Measurements from ENCODE around the gene BBC3. TPM values are rescaled to one million over a fixed set of nuclear protein-coding genes. Genes with fewer than 3 reads are reported as not detected.
"Not testable (repeated sequence)": the region's sequence is repeated elsewhere in the genome, so short reads cannot be mapped to it uniquely, and the experiment has no call there.

The BBC3 gene
- total RNA-seq, 2 experiments from 2014 or later, result 8.1 to 12.0 TPM

DNA sequence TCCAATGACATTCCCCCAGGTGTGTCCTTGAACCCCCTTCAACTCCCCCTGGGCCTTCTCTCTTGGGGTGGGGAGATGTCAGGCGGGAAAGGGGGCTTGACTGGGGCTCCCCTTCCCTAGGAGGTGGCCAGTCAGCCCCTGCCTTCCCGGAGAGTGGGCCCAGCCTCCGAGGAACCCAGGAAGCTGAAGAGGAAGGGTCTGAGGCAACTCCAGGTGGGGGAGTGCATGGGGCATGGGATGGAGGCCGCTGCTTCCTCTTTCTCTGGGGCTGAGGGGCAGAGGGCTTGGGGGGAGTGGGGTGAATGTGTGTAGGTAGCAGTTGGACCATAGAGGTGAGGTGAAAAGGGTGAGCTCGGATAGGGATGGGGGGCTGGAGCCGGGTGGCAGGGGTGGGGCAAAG is 41.0 kb upstream of the BBC3 start:
- intact Hi-C loops (cut with DNase I, micrococcal nuclease), result loop anchor here in 1 of 2 experiments (5.0 kb wide), 3 partner anchors 925 to 1815 kb away; partner anchors contain the start of genes PPP5C and SNRNP70

DNA sequence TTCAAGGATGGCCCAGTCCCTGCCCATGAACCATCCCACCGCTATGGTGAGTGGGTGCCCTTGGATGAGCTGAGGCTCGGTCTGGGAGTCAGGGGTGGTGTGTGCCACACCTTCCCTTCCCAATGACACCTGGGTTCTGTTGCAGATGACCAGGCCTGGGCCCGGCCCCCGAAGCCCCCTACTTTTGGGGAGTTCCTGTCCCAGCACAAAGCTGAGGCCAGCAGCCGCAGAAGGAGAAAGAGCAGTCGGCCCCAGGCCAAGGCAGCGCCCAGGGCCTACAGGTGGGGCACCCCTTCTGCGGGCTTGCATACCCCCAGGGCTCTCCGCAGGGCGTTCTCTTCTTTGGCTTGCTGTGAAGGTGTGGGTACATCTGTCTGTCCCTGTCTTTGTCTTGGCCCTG is 39.4 kb upstream of the BBC3 start:
- DNase-seq, result no peak
- H3K27me3 Mint-ChIP-seq, result no peaks in the 10 kb centered on the region
- ChIA-PET CTCF (no interaction called here), POLR2A (interaction anchor here (1.0 kb wide), 1 partner anchor 351 kb away, joined by 3 read pairs; no protein-coding TSS in a partner anchor)
- no peak overlapping the region for H3K4me3 Mint-ChIP-seq
- H3K4me1 Mint-ChIP-seq, result peaks cover 12% of the 10 kb centered on the region
- intact Hi-C loops (cut with DNase I, micrococcal nuclease), result loop anchor here in 1 of 2 experiments (5.0 kb wide), 3 partner anchors 923 to 1817 kb away; partner anchors contain the start of genes PPP5C and SNRNP70
- H3K9me3 Mint-ChIP-seq (ENCODE audit: low read depth), result no peaks in the 10 kb centered on the region
- H3K36me3 Mint-ChIP-seq (ENCODE audit: low read depth), result peaks cover 32% of the 10 kb centered on the region
- ATAC-seq, result no peak
- H3K27ac Mint-ChIP-seq, result no peak overlapping the region

More for the DNA sequence above, 41.0 kb upstream of the BBC3 start:
- ATAC-seq (no peak), DNase-seq (no peak)
- Mint-ChIP-seq H3K4me1 (peaks cover 20% of the 10 kb centered on the region), H3K4me3 (no peak overlapping the region), H3K9me3 (ENCODE audit: low read depth) (no peaks in the 10 kb centered on the region), H3K27me3 (no peaks in the 10 kb centered on the region), H3K36me3 (ENCODE audit: low read depth) (peaks cover 29% of the 10 kb centered on the region), H3K27ac (no peak overlapping the region)
- POLR2A ChIA-PET, result no interaction called here
- CTCF ChIA-PET, result interaction anchor here (0.7 to 1.7 kb wide), 4 partner anchors 13 to 46 kb away, joined by 3 to 5 read pairs (median 4); partner anchors contain the start of gene CCDC9

DNA sequence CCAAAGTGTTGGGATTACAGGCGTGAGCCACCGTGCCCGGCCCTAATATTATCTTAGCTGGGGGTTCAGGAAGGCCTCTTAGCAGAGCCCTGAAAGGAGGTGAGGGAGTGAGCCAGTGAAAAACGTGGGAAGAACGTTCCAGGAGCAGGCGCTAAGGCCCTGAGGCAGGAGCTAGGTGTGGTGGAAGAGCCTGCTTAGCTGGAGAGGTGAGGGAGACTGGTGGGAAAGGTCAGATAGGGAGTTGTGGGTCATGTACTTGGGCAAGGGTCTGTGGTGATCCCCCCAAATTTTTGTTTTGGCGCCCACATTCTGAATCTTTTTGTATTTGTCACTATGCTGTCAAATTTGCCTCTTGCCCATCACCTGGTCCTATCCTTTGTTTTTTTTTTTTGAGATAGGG is 38.6 kb upstream of the BBC3 start:
- Mint-ChIP-seq H3K27me3 (no peaks in the 10 kb centered on the region), H3K4me1 (peaks cover 10% of the 10 kb centered on the region), H3K36me3 (ENCODE audit: low read depth) (peaks cover 34% of the 10 kb centered on the region), H3K4me3 (no peak overlapping the region), H3K9me3 (ENCODE audit: low read depth) (no peaks in the 10 kb centered on the region), H3K27ac (no peak overlapping the region)
- ChIA-PET POLR2A (interaction anchor here (1.0 kb wide), 1 partner anchor 350 kb away, joined by 3 read pairs; no protein-coding TSS in a partner anchor), CTCF (no interaction called here)
- intact Hi-C loops (cut with DNase I, micrococcal nuclease), result no loop called here
- DNase-seq (no peak), ATAC-seq (no peak)

DNA sequence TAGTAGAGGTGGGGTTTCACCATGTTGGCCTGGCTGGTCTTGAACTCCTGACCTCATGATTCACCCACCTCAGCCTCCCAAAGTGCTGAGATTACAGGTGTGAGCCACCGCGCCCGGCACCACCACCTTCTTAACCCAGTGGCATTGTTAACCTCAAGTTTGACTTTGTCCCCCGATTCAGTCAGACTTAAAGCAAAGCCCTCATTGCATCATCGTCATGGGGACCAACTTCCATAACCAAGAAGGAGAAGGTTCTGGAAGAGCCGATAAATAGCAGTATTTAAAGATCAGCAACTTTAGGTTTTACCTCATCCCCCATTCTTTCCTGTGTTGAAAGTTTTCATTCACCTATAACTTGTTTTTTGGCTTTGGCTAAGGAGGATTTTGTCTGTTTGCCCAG is 37.0 kb upstream of the BBC3 start:
- Mint-ChIP-seq H3K4me1 (peaks cover 9% of the 10 kb centered on the region), H3K36me3 (ENCODE audit: low read depth) (peaks cover 39% of the 10 kb centered on the region), H3K9me3 (ENCODE audit: low read depth) (no peaks in the 10 kb centered on the region), H3K4me3 (no peak overlapping the region), H3K27me3 (no peaks in the 10 kb centered on the region), H3K27ac (no peak overlapping the region)
- POLR2A ChIA-PET, result interaction anchor here (0.6 kb wide), 1 partner anchor 81 kb away, joined by 3 read pairs; the partner anchor contains the start of gene DHX34
- DNase-seq (no peak), ATAC-seq (no peak)
- CTCF ChIA-PET, result interaction anchor here (0.7 kb wide), 1 partner anchor 160 kb away, joined by 3 read pairs; no protein-coding TSS in a partner anchor
- intact Hi-C loops (cut with DNase I, micrococcal nuclease), result no loop called here

DNA sequence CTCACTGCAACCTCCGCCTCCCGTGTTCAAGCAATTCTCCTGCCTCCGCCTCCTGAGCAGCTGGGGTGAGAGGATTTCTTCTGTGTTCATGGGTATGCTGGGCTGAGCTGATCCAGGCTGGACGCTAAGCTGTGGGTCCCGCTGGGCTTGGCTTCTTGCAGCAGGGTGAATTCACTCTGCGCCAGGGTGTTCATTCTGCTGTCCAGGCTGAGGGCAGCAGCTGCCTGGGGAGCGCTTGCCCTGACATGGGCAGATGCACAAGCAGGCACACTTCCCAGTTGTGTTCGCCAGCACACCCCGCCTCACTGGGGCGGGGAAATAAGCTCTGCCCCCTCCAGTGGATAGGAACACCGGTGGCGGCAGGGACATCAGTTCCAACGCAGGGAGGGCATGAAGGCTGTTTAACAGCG is 36.4 kb upstream of the BBC3 start:
- Mint-ChIP-seq H3K4me1 (peaks cover 3% of the 10 kb centered on the region), H3K27me3 (no peaks in the 10 kb centered on the region), H3K36me3 (ENCODE audit: low read depth) (peaks cover 41% of the 10 kb centered on the region), H3K27ac (no peak overlapping the region), H3K9me3 (ENCODE audit: low read depth) (no peaks in the 10 kb centered on the region), H3K4me3 (no peak overlapping the region)
- ChIA-PET CTCF (no interaction called here), POLR2A (no interaction called here)
- DNase-seq (no peak), ATAC-seq (no peak)
- intact Hi-C loops (cut with DNase I, micrococcal nuclease), result no loop called here

DNA sequence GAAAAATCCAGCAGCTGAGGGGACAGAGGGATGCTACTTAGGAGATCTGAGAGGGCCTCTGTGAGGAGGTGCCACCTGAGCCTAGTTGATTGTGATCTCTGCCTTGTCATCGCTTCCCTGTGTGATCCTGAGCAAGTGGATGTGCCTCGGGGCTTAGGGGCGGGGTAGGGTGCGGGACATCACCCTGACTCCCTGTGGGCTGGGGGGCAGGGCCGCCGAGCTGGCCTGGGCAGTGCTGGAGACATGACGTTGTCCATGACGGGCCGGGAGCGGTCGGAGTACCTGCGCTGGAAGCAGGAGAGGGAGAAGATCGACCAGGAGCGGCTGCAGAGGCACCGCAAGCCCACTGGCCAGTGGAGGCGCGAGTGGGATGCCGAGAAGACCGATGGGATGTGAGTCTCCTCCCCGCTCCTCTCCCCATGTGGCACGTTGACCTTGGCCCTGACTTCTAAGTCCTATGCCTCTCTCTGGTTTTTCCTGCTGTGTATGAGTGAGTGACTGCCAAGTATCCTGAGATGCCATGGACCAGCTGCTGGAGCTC is 35.5 kb upstream of the BBC3 start:
- ATAC-seq, result no peak
- H3K36me3 Mint-ChIP-seq (ENCODE audit: low read depth), result peaks cover 42% of the 10 kb centered on the region
- H3K27ac Mint-ChIP-seq, result peak overlapping the region; percentile 8
- H3K27me3 Mint-ChIP-seq, result no peaks in the 10 kb centered on the region
- H3K4me3 Mint-ChIP-seq, result no peak overlapping the region
- DNase-seq, result no peak
- no peaks in the 10 kb centered on the region for H3K9me3 Mint-ChIP-seq (ENCODE audit: low read depth)
- CTCF ChIA-PET, result no interaction called here
- H3K4me1 Mint-ChIP-seq, result no peaks in the 10 kb centered on the region
- POLR2A ChIA-PET, result interaction anchor here (0.9 kb wide), 1 partner anchor 9 kb away, joined by 3 read pairs; no protein-coding TSS in a partner anchor
- intact Hi-C loops (cut with DNase I, micrococcal nuclease), result no loop called here

DNA sequence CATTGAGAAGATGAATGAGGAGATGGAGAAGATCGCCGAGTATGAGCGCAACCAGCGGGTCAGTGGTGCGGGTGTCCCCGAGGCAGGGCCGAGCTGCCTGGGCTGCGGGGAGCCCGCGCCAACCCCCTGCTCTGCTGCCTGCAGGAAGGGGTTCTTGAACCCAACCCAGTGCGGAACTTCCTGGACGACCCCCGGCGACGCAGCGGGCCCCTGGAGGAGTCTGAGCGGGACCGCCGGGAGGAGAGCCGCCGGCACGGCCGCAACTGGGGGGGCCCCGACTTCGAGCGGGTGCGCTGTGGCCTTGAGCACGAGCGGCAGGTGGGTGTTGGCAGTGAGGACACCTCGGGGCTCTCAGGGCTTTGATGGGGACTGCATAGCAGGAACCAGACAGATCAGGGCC is 33.6 kb upstream of the BBC3 start:
- no peak for ATAC-seq
- POLR2A ChIA-PET, result no interaction called here

DNA sequence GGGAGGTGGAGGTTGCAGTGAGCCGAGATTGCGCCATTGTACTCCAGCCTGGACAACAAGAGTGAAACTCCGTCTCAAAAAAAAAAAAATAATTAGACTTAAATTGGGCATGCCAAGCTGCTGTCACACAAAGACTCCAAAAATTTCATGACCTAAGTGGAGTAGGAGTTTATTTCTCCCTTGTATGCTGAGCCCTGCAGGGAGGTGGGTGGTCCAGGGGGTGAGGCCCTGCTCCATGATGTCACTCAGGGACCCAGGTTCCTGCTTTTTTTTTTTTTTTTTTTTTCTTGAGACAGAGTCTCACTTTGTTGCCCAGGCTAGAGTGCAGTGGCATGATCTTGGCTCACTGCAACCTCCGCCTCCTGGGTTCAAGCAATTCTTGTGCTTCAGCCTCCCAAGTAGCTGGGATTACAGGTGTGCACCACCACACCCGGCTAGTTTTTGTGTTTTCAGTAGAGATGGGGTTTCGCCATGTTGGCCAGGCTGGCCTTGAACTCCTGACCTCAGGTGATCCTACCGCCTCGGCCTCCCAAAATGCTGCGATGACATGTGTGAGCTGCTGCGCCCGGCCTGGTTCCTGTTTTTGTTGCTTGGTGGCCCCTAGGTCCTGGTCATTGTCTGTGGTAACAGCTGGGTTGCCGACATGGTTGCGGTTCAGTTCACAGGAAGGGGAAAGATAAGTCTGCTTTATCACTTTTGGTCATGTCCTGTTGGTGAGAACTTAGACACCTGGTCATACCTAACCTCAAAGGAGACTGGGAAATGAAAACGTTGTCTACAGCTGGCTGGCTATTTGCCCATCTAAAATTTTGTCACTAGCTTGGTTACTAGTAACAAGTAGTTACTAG is 31.2 kb upstream of the BBC3 start:
- intact Hi-C loops (cut with DNase I, micrococcal nuclease); H3K27ac Mint-ChIP-seq; H3K4me3 Mint-ChIP-seq; H3K9me3 Mint-ChIP-seq (ENCODE audit: low read depth); H3K27me3 Mint-ChIP-seq; DNase-seq; ATAC-seq: not testable (repeated sequence)
- Mint-ChIP-seq H3K4me1 (peaks cover 27% of the 10 kb centered on the region), H3K36me3 (ENCODE audit: low read depth) (peaks cover 61% of the 10 kb centered on the region)
- CTCF ChIA-PET, result interaction anchor here (0.6 to 1.1 kb wide), 2 partner anchors 14 to 112 kb away, joined by 3 read pairs; no protein-coding TSS in a partner anchor
- POLR2A ChIA-PET, result interaction anchor here (0.6 kb wide), 1 partner anchor 250 kb away, joined by 3 read pairs; no protein-coding TSS in a partner anchor

More for the DNA sequence above, 33.6 kb upstream of the BBC3 start:
- Mint-ChIP-seq H3K4me1 (peaks cover 2% of the 10 kb centered on the region), H3K27ac (no peak overlapping the region), H3K4me3 (no peak overlapping the region), H3K9me3 (ENCODE audit: low read depth) (no peaks in the 10 kb centered on the region), H3K36me3 (ENCODE audit: low read depth) (peaks cover 47% of the 10 kb centered on the region), H3K27me3 (no peaks in the 10 kb centered on the region)
- CTCF ChIA-PET, result interaction anchor here (1.1 kb wide), 1 partner anchor 14 kb away, joined by 4 read pairs; no protein-coding TSS in a partner anchor
- intact Hi-C loops (cut with DNase I, micrococcal nuclease), result no loop called here
- no peak for DNase-seq

DNA sequence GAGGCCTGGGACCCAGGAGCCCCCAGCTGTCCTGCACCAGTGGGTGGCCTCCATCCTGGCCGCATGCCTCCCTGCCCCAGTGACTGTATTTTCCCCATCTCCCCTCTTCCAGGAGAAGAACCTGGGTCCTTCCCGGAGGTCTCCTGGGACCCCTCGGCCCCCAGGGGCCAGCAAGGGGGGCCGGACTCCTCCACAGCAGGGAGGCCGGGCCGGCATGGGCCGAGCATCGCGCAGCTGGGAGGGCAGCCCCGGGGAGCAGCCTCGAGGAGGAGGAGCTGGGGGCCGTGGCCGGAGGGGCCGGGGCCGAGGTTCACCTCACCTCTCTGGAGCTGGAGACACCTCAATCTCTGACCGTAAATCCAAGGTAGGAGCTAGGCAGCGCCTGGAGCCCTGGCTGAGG is 29.5 kb upstream of the BBC3 start:
- ATAC-seq (no peak), DNase-seq (no peak)
- Mint-ChIP-seq H3K27me3 (no peaks in the 10 kb centered on the region), H3K9me3 (ENCODE audit: low read depth) (no peaks in the 10 kb centered on the region), H3K4me1 (peaks cover 31% of the 10 kb centered on the region), H3K36me3 (ENCODE audit: low read depth) (peaks cover 51% of the 10 kb centered on the region), H3K27ac (no peak overlapping the region), H3K4me3 (no peak overlapping the region)
- intact Hi-C loops (cut with DNase I, micrococcal nuclease), result no loop called here
- ChIA-PET POLR2A (no interaction called here), CTCF (interaction anchor here (0.5 to 2.2 kb wide), 4 partner anchors 16 to 168 kb away, joined by 3 to 7 read pairs (median 3); no protein-coding TSS in a partner anchor)

DNA sequence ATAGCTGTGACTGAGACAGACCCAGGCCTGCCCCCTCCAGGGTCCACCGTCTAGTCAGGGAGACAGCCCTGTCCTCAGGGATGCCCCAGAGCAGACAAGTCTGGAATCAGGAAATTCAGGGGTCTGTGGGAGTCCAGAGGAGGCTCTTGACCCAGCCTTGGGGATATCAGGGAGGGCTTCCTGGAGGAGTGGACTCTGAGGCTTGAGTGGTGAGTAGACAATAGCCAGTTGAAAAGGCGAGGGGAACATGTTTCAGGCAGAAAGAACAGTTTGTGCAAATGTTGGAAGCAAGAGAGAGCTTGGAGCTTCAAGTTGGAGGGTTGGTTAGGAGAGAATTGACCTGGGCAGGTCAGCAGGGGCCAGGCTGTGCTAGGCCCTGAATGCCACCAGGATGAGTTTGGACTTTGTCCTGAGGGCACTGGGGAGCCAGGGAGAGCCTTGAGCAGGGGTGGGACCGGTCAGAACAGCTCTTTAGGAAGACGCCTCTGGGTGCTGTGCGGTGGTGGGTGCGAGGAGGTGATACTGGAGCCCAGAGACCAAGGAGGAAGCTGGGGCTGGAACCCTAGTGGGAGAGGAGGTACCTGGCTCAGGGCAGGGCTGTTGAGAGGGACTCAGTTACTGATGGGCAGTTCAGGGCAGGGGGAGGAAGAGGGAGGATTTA is 28.0 kb upstream of the BBC3 start:
- Mint-ChIP-seq H3K4me1 (peaks cover 31% of the 10 kb centered on the region), H3K27ac (peak overlapping the region; percentile 67), H3K27me3 (no peaks in the 10 kb centered on the region), H3K4me3 (no peak overlapping the region), H3K9me3 (ENCODE audit: low read depth) (no peaks in the 10 kb centered on the region), H3K36me3 (ENCODE audit: low read depth) (peaks cover 42% of the 10 kb centered on the region)
- no peak for DNase-seq
- no peak for ATAC-seq
- POLR2A ChIA-PET, result no interaction called here
- intact Hi-C loops (cut with DNase I, micrococcal nuclease), result no loop called here
- CTCF ChIA-PET, result interaction anchor here (0.6 to 2.2 kb wide), 3 partner anchors 12 to 248 kb away, joined by 3 to 7 read pairs (median 5); no protein-coding TSS in a partner anchor

DNA sequence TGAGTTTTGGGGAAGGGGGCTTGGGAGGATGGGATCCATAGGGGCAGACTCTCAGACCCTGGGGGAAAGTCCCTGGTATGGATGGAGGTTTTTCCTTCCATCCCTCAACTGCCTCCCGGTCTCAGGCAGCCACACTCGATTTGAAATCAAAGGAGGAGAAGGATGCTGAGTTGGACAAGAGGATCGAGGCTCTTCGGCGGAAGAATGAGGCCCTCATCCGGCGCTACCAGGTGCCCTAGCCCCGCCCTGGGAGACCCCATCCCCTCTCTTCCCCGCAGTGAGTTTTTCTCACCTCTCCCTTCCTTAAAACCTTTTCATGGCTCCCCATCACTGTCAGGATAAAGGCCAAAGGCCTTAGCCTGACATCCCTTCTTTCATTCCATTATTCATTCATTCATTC is 27.4 kb upstream of the BBC3 start:
- ATAC-seq (no peak), DNase-seq (no peak)
- H3K4me3 Mint-ChIP-seq, result peak overlapping the region; percentile 90
- CTCF ChIA-PET, result no interaction called here
- no peaks in the 10 kb centered on the region for H3K9me3 Mint-ChIP-seq (ENCODE audit: low read depth)
- POLR2A ChIA-PET, result no interaction called here
- peaks cover 42% of the 10 kb centered on the region for H3K36me3 Mint-ChIP-seq (ENCODE audit: low read depth)
- intact Hi-C loops (cut with DNase I, micrococcal nuclease), result no loop called here
- H3K27ac Mint-ChIP-seq, result peak overlapping the region; percentile 67
- peaks cover 31% of the 10 kb centered on the region for H3K4me1 Mint-ChIP-seq
- H3K27me3 Mint-ChIP-seq, result no peaks in the 10 kb centered on the region
